GM21381 (cell line): ENCODE results near the gene TINCR.

Source experiments
- ATAC-seq: cut with Tn5 transposase; IDR thresholded peaks from one replicate; pipeline ENCODE4 v1.9.1; 2021; ENCODE audit warnings: mild to moderate bottlenecking, moderate library complexity; ENCODE audit not compliant: unreplicated experiment

Gene TINCR

GRCh38 chr19:5520501-5520900 lies 47.3 kb downstream of the TINCR start:
- ATAC-seq, result no peak

DNA sequence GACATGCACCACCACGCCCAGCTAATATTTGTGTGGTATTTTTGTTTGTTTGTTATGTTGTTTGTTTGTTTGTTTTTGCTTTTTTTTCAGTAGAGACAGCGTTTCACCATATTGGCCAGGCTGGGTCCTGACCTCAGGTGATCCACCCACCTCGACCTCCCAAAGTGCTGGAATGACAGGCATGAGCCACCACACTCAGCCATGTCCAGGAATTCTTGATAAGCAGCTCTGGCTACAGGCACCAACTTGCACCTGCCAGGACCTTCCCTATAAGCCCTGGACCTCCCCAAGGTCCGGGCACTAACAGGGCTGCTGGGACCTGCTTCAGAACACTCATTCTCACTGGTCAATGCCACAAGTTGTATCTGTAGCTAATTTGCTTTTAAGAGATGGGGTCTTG lies 48.7 kb downstream of the TINCR start:
- no peak for ATAC-seq

DNA sequence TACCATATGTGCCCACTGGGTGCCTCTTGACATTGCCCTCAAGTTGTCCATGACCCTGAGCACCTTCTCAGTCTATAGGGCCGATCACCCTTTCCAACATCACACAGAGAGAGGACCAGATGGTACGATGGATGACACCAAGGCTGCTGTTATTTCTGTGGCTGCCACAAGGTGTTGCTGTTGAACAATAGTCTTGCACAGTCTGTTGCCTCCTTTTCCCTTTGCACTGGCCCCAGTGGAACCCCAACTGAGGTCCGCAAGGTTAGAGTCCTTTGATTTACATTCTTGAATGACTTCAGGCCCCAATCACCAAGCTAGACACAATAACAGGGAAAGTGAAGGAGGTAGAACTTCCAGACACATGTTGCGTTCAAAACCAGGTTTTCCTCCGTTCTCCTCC lies 52.0 kb downstream of the TINCR start:
- no peak for ATAC-seq

GRCh38 chr19:5514001-5514400 lies 53.8 kb downstream of the TINCR start:
- ATAC-seq, result no peak

GRCh38 chr19:5512715-5513114 lies 55.0 kb downstream of the TINCR start:
- ATAC-seq, result no peak
